ENCODE data around the gene PWWP2B. TPM values are rescaled to one million over a fixed set of nuclear protein-coding genes. Genes with fewer than 3 reads are reported as not detected.

The PWWP2B gene
- total and polyA plus RNA-seq, 2 of the 8 experiments (the other 6 are each of a cell fraction or from before 2014, with no cell fraction given) = 5.3 to 10.8 TPM

GRCh38 chr10:132415255-132415654 is 18.3 kb downstream of the PWWP2B start:
- Histone ChIP-seq H3K23me2 (ENCODE audit: low read depth, low read length) (peaks cover 11% of the 10 kb centered on the region; the same call in 1 of the 2 replicates), H3K4me1 (replicated peaks in 1 of 4; ENCODE audit: control insufficient read depth in 3 of 4, insufficient read depth in 4 of 4, low read length in 3 of 4) (peaks cover 9 to 41% (median 25%) of the 10 kb centered on the region in 4 experiments), H4K20me1 (replicated peaks in 1 of 2; ENCODE audit: control insufficient read depth in 1 of 2, insufficient read depth in 2 of 2, low read length in 2 of 2) (peaks cover 0 to 6% of the 10 kb centered on the region in 2 experiments), H3K18ac (ENCODE audit: extremely low read depth, low read length) (no peak overlapping the region), H2BK15ac (ENCODE audit: low read length) (0 out of 2 replicates have a peak overlapping the region, but pooled peaks have one; percentile 13), H2BK5ac (ENCODE audit: low read depth, low read length) (peak overlapping the region; percentile 1; the same call in 1 of the 2 replicates), H3K79me2 (ENCODE audit: control insufficient read depth in 1 of 2, insufficient read depth in 2 of 2, low read length in 2 of 2) (peaks cover 0 to 4% of the 10 kb centered on the region in 2 experiments; a peak in 1 of 4 replicates), H3K9ac (replicated peaks in 1 of 4; ENCODE audit: extremely low read depth in 1 of 4, low read depth in 3 of 4, low read length in 3 of 4) (no peak overlapping the region; a peak in 1 of 7 replicates), H3K56ac (replicated peaks; ENCODE audit: insufficient read length, low read depth, low read length) (peak overlapping the region; percentile 87), H3K14ac (ENCODE audit: insufficient read length) (no peak overlapping the region), H3K27me3 (replicated peaks in 1 of 4; ENCODE audit: control insufficient read depth in 3 of 4, extremely low read depth in 1 of 4, insufficient read depth in 3 of 4, low read length in 3 of 4) (0 out of 7 replicates have a peak, but pooled peaks cover 0 to 2% (median 0%) of the 10 kb centered on the region in 4 experiments), H3K4me2 (ENCODE audit: insufficient read depth in 1 of 2, low read depth in 2 of 2, low read length in 2 of 2) (no peak overlapping the region), H3K23ac (ENCODE audit: insufficient read length) (no peak overlapping the region), H3K36me3 (ENCODE audit: control insufficient read depth in 2 of 4, insufficient read depth in 4 of 4, low read length in 3 of 4) (no peaks in the 10 kb centered on the region), H3K27ac (ENCODE audit: low read depth, low read length) (no peak overlapping the region), H4K5ac (ENCODE audit: insufficient read length, low read depth, low read length) (no peak overlapping the region), H2BK120ac (replicated peaks; ENCODE audit: low read depth, low read length) (no peak overlapping the region), H3K9me3 (ENCODE audit: insufficient read depth in 2 of 2, low read depth in 1 of 2, low read length in 1 of 2) (no peaks in the 10 kb centered on the region), H3K4me3 (ENCODE audit: extremely low read depth in 1 of 4, insufficient read depth in 2 of 4, low read depth in 3 of 4, low read length in 4 of 4) (no peak overlapping the region), H2AK5ac (ENCODE audit: low read depth, low read length) (peak overlapping the region; percentile 79), H2BK20ac (ENCODE audit: low read length) (no peak overlapping the region), H2AFZ (ENCODE audit: low read length) (no peak overlapping the region), H4K91ac (replicated peaks; ENCODE audit: insufficient read length, low read length) (peak overlapping the region; percentile 75), H4K8ac (ENCODE audit: extremely low read depth, insufficient read depth, low read length) (no peak overlapping the region), H3K79me1 (ENCODE audit: low read depth, low read length) (peaks cover 4% of the 10 kb centered on the region; the same call in 1 of the 2 replicates), H2BK12ac (ENCODE audit: low read depth, low read length) (peak overlapping the region; percentile 35; the same call in 1 of the 2 replicates), H3K4ac (replicated peaks; ENCODE audit: insufficient read length, low read depth, low read length) (peak overlapping the region; percentile 49)
- 75 to 100% methylated on average over 1 to 5 of the region's 5 CpGs for WGBS, 2 experiments (ENCODE audit: extremely low coverage in 1 of 2, insufficient coverage in 1 of 2, insufficient read length in 1 of 2, insufficient replicate concordance in 2 of 2, low coverage in 1 of 2, low lambda C conversion rate in 2 of 2, missing lambda C conversion rate in 1 of 2)
- FAIRE-seq (no peak), DNase-seq (ENCODE audit: low read depth in 1 of 2, low spot score in 2 of 2) (no peak)
- CTCF ChIA-PET (ENCODE audit: partially characterized antibody) = no interaction called here
- POLR2A ChIA-PET (ENCODE audit: partially characterized antibody) = interaction anchor here (1.4 kb wide), 1 partner anchor 13 kb away, joined by 5 read pairs; no protein-coding TSS in a partner anchor
- TF ChIP-seq CTCF (IDR thresholded peaks at IDR 0.05; ENCODE audit: control extremely low read depth in 1 of 3, insufficient read depth in 1 of 3, low read depth in 1 of 3, low read length in 3 of 3) (no peak), POU5F1 (IDR thresholded peaks at IDR 0.05; ENCODE audit: low read depth, low read length) (no peak), YY1 (IDR thresholded peaks at IDR 0.05; ENCODE audit: low read depth, low read length) (no peak), JUN (IDR thresholded peaks at IDR 0.05; ENCODE audit: low read depth, low read length) (no peak), BACH1 (IDR thresholded peaks at IDR 0.05; ENCODE audit: low read length) (no peak), TAF7 (optimal IDR thresholded peaks at IDR 0.05; ENCODE audit: borderline replicate concordance, low read depth, low read length) (no peak), RAD21 (IDR thresholded peaks at IDR 0.05 in 1 of 2, conservative IDR thresholded peaks at IDR 0.05 in 1 of 2; ENCODE audit: low read depth in 2 of 2, low read length in 2 of 2) (no peak), BRCA1 (IDR thresholded peaks at IDR 0.05; ENCODE audit: low read depth, low read length) (no peak), HDAC2 (IDR thresholded peaks at IDR 0.05; ENCODE audit: borderline replicate concordance in 1 of 2, low read depth in 2 of 2, low read length in 2 of 2) (no peak), SIRT6 (IDR thresholded peaks at IDR 0.05; ENCODE audit: low read length) (no peak), KDM5A (IDR thresholded peaks at IDR 0.05; ENCODE audit: low read length) (no peak)

Measured in H1 (cell line).